ENCODE data around the gene SDK2. TPM values are rescaled to one million over a fixed set of nuclear protein-coding genes. Genes with fewer than 3 reads are reported as not detected.

SDK2 gene
- total and polyA plus RNA-seq, 2 donors = 0.66 to 0.87 TPM

GRCh38 chr17:73492125-73492820 lies 152.0 kb downstream of the SDK2 start:
- no peak for DNase-seq (ENCODE audit: low read depth in 6 of 9, low spot score in 9 of 9)
- Histone ChIP-seq H3K4me1 (ENCODE audit: control insufficient read depth in 2 of 2, insufficient read depth in 2 of 2, low read length in 2 of 2) (no peaks in the 10 kb centered on the region), H3K27me3 (ENCODE audit: control insufficient read depth in 2 of 2, insufficient read depth in 1 of 2, low read length in 1 of 2) (no peaks in the 10 kb centered on the region), H3K4me3 (ENCODE audit: low read length in 2 of 2) (no peak overlapping the region), H3K27ac (ENCODE audit: low read depth in 1 of 2, low read length in 1 of 2) (no peak overlapping the region), H3K36me3 (ENCODE audit: control insufficient read depth in 2 of 2, insufficient read depth in 2 of 2, low read length in 1 of 2) (no peaks in the 10 kb centered on the region), H3K9me3 (ENCODE audit: control insufficient read depth in 2 of 2, insufficient read depth in 1 of 2, low read length in 1 of 2) (peaks cover 0 to 1% of the 10 kb centered on the region in 2 donors)
- 93% methylated on average over 12 of the region's 12 CpGs for WGBS

DNA sequence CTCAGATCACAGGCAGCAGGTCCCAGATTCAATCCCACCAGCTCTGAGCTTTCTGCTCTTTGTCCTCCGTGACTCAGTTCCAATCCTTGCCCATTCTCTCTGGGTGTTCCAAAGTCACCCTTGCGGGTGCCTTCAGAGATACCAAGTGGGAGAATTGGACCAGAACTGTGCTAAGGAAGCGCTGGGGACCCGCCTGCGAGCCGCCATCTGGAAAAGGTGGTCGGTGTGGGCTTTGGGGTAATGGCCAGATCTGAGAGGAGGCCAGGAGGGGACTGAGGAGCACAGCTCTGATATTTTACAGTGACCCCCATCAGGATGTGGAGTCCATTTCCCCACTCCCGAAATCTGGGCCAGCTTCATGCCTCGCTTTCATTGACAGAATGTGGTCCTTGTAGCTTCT lies 152.6 kb downstream of the SDK2 start:
- Histone ChIP-seq H3K4me3 (ENCODE audit: low read length in 2 of 2) (no peak overlapping the region), H3K27ac (ENCODE audit: low read depth in 1 of 2, low read length in 1 of 2) (no peak overlapping the region)

DNA sequence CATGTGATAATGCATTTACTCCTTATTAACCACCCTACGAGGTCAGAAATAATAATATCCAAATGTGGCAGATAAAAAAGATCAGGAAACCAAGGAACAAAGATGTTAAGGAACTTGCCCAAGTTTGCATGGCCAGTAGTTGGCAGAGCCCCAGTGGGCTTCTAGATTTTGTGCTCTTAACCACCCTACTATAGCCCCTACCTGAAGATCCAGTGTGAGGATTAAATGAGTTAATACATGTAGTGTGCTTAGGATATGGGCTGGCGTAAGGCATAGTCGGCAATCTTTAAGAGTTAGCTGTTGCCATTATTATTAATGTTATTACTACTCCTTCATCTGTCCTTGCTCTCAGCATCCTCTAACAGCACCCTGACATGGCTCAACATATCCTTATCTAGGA lies 153.4 kb downstream of the SDK2 start:
- no peak overlapping the region for H3K4me3 ChIP-seq (ENCODE audit: low read length in 2 of 2)
- H3K4me1 ChIP-seq (ENCODE audit: control insufficient read depth in 2 of 2, insufficient read depth in 2 of 2, low read length in 2 of 2) = no peaks in the 10 kb centered on the region
- peaks cover 0 to 1% of the 10 kb centered on the region in 2 donors for H3K9me3 ChIP-seq (ENCODE audit: control insufficient read depth in 2 of 2, insufficient read depth in 1 of 2, low read length in 1 of 2)
- no peak for DNase-seq (ENCODE audit: low read depth in 6 of 9, low spot score in 9 of 9)
- H3K27me3 ChIP-seq (ENCODE audit: control insufficient read depth in 2 of 2, insufficient read depth in 1 of 2, low read length in 1 of 2) = no peaks in the 10 kb centered on the region
- no peaks in the 10 kb centered on the region for H3K36me3 ChIP-seq (ENCODE audit: control insufficient read depth in 2 of 2, insufficient read depth in 2 of 2, low read length in 1 of 2)
- 96% methylated on average over 3 of the region's 3 CpGs for WGBS
- H3K27ac ChIP-seq (ENCODE audit: low read depth in 1 of 2, low read length in 1 of 2) = no peak overlapping the region

More for the DNA sequence above, 152.6 kb downstream of the SDK2 start:
- WGBS = 97% methylated on average over 9 of the region's 9 CpGs
- no peak for DNase-seq (ENCODE audit: low read depth in 6 of 9, low spot score in 9 of 9)
- H3K27me3 ChIP-seq (ENCODE audit: control insufficient read depth in 2 of 2, insufficient read depth in 1 of 2, low read length in 1 of 2) = no peaks in the 10 kb centered on the region
- no peaks in the 10 kb centered on the region for H3K4me1 ChIP-seq (ENCODE audit: control insufficient read depth in 2 of 2, insufficient read depth in 2 of 2, low read length in 2 of 2)
- H3K9me3 ChIP-seq (ENCODE audit: control insufficient read depth in 2 of 2, insufficient read depth in 1 of 2, low read length in 1 of 2) = peaks cover 0 to 1% of the 10 kb centered on the region in 2 donors
- H3K36me3 ChIP-seq (ENCODE audit: control insufficient read depth in 2 of 2, insufficient read depth in 2 of 2, low read length in 1 of 2) = no peaks in the 10 kb centered on the region

DNA sequence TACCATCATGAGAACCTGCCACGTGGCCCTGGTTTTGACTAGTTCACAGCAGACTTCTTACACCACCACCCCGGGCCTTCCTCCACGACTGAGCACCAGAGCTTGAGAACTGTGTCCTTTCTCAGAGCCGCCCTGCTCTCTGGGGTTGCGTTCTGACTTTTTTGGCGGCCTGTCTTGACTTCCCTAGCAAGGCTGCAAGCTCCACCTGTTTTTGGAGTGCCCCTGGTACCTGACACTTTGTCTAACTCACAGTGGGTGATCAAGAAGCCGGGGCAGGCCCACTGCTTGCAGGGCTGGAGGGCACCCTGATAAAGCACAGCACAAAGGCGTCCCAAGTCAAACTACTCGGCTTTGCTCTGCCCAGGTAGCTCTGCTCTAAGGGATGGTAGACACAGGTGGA lies 154.3 kb downstream of the SDK2 start:
- no peak for DNase-seq (ENCODE audit: low read depth in 6 of 9, low spot score in 9 of 9)
- 96% methylated on average over 9 of the region's 9 CpGs for WGBS
- Histone ChIP-seq H3K4me1 (ENCODE audit: control insufficient read depth in 2 of 2, insufficient read depth in 2 of 2, low read length in 2 of 2) (no peaks in the 10 kb centered on the region), H3K27ac (ENCODE audit: low read depth in 1 of 2, low read length in 1 of 2) (no peak overlapping the region), H3K4me3 (ENCODE audit: low read length in 2 of 2) (no peak overlapping the region), H3K9me3 (ENCODE audit: control insufficient read depth in 2 of 2, insufficient read depth in 1 of 2, low read length in 1 of 2) (peaks cover 3 to 4% of the 10 kb centered on the region in 2 donors), H3K36me3 (ENCODE audit: control insufficient read depth in 2 of 2, insufficient read depth in 2 of 2, low read length in 1 of 2) (no peaks in the 10 kb centered on the region), H3K27me3 (ENCODE audit: control insufficient read depth in 2 of 2, insufficient read depth in 1 of 2, low read length in 1 of 2) (no peaks in the 10 kb centered on the region)

DNA sequence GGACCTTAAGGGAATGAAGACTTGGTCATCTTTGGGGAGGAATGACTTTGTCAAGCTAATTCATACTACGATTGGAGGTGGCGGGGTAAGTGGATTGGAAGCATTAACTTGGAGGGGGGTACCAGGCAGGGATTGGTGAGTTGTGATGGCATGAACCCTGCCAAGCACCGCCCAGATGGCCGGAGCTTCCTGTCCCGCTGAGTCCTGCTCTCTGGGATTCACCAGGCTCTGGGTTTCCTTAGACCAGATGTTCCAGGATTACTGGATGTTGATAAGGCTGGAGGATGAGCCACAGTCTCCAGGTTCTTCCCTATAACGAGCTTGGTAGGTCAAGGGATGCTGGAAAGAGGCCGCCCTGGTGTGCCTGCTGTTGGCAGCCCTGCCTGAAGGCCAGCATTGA lies 154.9 kb downstream of the SDK2 start:
- peaks cover 3 to 10% of the 10 kb centered on the region in 2 donors for H3K9me3 ChIP-seq (ENCODE audit: control insufficient read depth in 2 of 2, insufficient read depth in 1 of 2, low read length in 1 of 2)
- H3K4me1 ChIP-seq (ENCODE audit: control insufficient read depth in 2 of 2, insufficient read depth in 2 of 2, low read length in 2 of 2) = no peaks in the 10 kb centered on the region
- no peak overlapping the region for H3K4me3 ChIP-seq (ENCODE audit: low read length in 2 of 2)
- no peaks in the 10 kb centered on the region for H3K36me3 ChIP-seq (ENCODE audit: control insufficient read depth in 2 of 2, insufficient read depth in 2 of 2, low read length in 1 of 2)
- DNase-seq (ENCODE audit: low read depth in 6 of 9, low spot score in 9 of 9) = no peak
- 97% methylated on average over 7 of the region's 7 CpGs for WGBS
- no peaks in the 10 kb centered on the region for H3K27me3 ChIP-seq (ENCODE audit: control insufficient read depth in 2 of 2, insufficient read depth in 1 of 2, low read length in 1 of 2)
- H3K27ac ChIP-seq (ENCODE audit: low read depth in 1 of 2, low read length in 1 of 2) = no peak overlapping the region

DNA sequence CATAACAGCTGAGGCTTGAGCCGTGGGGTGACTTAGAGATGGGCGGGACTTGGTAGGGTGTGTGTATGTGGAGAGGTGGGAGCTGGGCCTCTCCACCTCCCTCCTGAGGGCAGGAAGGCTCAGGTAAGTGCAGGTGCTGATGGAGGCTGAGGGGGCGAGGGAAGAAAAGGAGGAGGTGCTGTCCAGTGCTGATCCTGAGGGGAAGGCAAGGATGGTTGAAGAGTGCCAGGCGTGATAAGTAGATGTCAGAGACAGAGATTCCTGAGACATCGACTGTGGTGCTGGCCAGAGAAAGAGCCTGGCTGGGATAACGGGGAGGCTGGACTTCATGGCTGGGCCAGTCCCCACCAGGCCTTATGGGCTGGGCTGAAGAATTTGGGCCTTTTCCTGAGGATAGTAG lies 159.1 kb downstream of the SDK2 start:
- Histone ChIP-seq H3K27ac (ENCODE audit: low read depth in 1 of 2, low read length in 1 of 2) (no peak overlapping the region), H3K4me1 (ENCODE audit: control insufficient read depth in 2 of 2, insufficient read depth in 2 of 2, low read length in 2 of 2) (no peaks in the 10 kb centered on the region), H3K27me3 (ENCODE audit: control insufficient read depth in 2 of 2, insufficient read depth in 1 of 2, low read length in 1 of 2) (peaks cover 0 to 3% of the 10 kb centered on the region in 2 donors), H3K9me3 (ENCODE audit: control insufficient read depth in 2 of 2, insufficient read depth in 1 of 2, low read length in 1 of 2) (peaks cover 1 to 13% of the 10 kb centered on the region in 2 donors), H3K4me3 (ENCODE audit: low read length in 2 of 2) (no peak overlapping the region), H3K36me3 (ENCODE audit: control insufficient read depth in 2 of 2, insufficient read depth in 2 of 2, low read length in 1 of 2) (no peaks in the 10 kb centered on the region)
- 90% methylated on average over 6 of the region's 6 CpGs for WGBS
- no peak for DNase-seq (ENCODE audit: low read depth in 6 of 9, low spot score in 9 of 9)

GRCh38 chr17:73482894-73483293 lies 161.4 kb downstream of the SDK2 start:
- H3K27me3 ChIP-seq (ENCODE audit: control insufficient read depth in 2 of 2, insufficient read depth in 1 of 2, low read length in 1 of 2) = peaks cover 0 to 3% of the 10 kb centered on the region in 2 donors
- WGBS = 97% methylated on average over 10 of the region's 10 CpGs
- peaks cover 1 to 13% of the 10 kb centered on the region in 2 donors for H3K9me3 ChIP-seq (ENCODE audit: control insufficient read depth in 2 of 2, insufficient read depth in 1 of 2, low read length in 1 of 2)
- no peak overlapping the region for H3K4me3 ChIP-seq (ENCODE audit: low read length in 2 of 2)
- no peaks in the 10 kb centered on the region for H3K4me1 ChIP-seq (ENCODE audit: control insufficient read depth in 2 of 2, insufficient read depth in 2 of 2, low read length in 2 of 2)
- H3K27ac ChIP-seq (ENCODE audit: low read depth in 1 of 2, low read length in 1 of 2) = no peak overlapping the region
- no peak for DNase-seq (ENCODE audit: low read depth in 6 of 9, low spot score in 9 of 9)
- H3K36me3 ChIP-seq (ENCODE audit: control insufficient read depth in 2 of 2, insufficient read depth in 2 of 2, low read length in 1 of 2) = no peaks in the 10 kb centered on the region

DNA sequence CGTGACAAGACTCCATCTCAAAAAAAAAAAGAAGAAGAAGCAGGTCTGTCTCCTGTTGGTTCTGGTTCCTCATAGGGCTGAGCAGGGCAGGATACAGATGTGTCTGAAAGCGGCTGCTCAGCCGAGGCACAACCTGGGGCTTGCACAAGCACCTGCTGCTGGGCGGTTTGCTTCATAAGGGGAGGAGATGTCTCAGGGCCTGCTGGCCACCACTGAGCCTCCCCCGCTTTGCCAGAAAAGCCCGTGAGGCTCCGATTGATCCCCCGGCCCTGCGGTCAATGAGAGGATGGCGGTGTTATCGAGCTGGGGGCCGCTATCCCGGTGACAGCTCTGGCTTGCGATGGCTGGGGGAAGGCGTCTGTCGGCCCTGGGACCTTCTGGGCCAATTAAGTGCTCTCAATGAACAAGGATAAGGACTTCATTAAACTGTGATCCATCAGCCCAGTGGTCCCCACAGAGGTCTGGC lies 162.0 kb downstream of the SDK2 start:
- H3K4me1 ChIP-seq (ENCODE audit: control insufficient read depth in 2 of 2, insufficient read depth in 2 of 2, low read length in 2 of 2) = no peaks in the 10 kb centered on the region
- H3K27me3 ChIP-seq (ENCODE audit: control insufficient read depth in 2 of 2, insufficient read depth in 1 of 2, low read length in 1 of 2) = peaks cover 0 to 3% of the 10 kb centered on the region in 2 donors
- no peaks in the 10 kb centered on the region for H3K36me3 ChIP-seq (ENCODE audit: control insufficient read depth in 2 of 2, insufficient read depth in 2 of 2, low read length in 1 of 2)
- no peak overlapping the region for H3K4me3 ChIP-seq (ENCODE audit: low read length in 2 of 2)
- 16% methylated on average over 16 of the region's 16 CpGs for WGBS
- H3K9me3 ChIP-seq (ENCODE audit: control insufficient read depth in 2 of 2, insufficient read depth in 1 of 2, low read length in 1 of 2) = peaks cover 1 to 13% of the 10 kb centered on the region in 2 donors
- no peak for DNase-seq (ENCODE audit: low read depth in 6 of 9, low spot score in 9 of 9)
- H3K27ac ChIP-seq (ENCODE audit: low read depth in 1 of 2, low read length in 1 of 2) = no peak overlapping the region

DNA sequence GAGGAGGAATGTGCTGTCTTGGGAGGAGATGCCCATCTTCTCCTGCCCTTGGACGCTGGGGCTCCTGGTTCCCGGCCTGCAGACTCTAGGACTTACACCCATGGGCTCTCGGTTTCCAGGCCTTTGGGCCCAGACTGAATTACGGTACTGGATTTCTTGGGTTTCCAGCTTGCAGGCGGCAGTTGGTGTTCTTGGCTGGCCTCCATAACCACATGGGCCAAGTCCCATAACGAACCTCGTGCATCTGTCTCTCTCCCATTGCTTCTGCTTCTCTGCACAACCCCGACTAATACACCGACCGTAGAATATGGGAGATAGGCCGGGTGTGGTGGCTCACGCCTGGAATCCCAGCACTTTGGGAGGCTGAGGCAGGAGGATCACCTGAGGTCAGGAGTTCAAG lies 162.6 kb downstream of the SDK2 start:
- no peak overlapping the region for H3K27ac ChIP-seq (ENCODE audit: low read depth in 1 of 2, low read length in 1 of 2)
- H3K4me1 ChIP-seq (ENCODE audit: control insufficient read depth in 2 of 2, insufficient read depth in 2 of 2, low read length in 2 of 2) = no peaks in the 10 kb centered on the region
- WGBS = 56% methylated on average over 12 of the region's 12 CpGs
- no peak for DNase-seq (ENCODE audit: low read depth in 6 of 9, low spot score in 9 of 9)
- peaks cover 0 to 3% of the 10 kb centered on the region in 2 donors for H3K27me3 ChIP-seq (ENCODE audit: control insufficient read depth in 2 of 2, insufficient read depth in 1 of 2, low read length in 1 of 2)
- no peak overlapping the region for H3K4me3 ChIP-seq (ENCODE audit: low read length in 2 of 2)
- no peaks in the 10 kb centered on the region for H3K36me3 ChIP-seq (ENCODE audit: control insufficient read depth in 2 of 2, insufficient read depth in 2 of 2, low read length in 1 of 2)
- peaks cover 1 to 13% of the 10 kb centered on the region in 2 donors for H3K9me3 ChIP-seq (ENCODE audit: control insufficient read depth in 2 of 2, insufficient read depth in 1 of 2, low read length in 1 of 2)
